ENCODE data around the gene KATNIP.

The KATNIP gene

GRCh38 chr16:27549746-27550581 is at the start of gene KATNIP, which contains the start of gene GTF3C1:
Gene KATNIP (plus strand): TSS chr16:27550144. CDS start chr16:27550171, 27 bp downstream.
Gene GTF3C1 (minus strand): TSS chr16:27549913. CDS start chr16:27549890, 23 bp downstream.
- TF ChIP-seq CTCF (IDR thresholded peaks at IDR 0.05; ENCODE audit: borderline replicate concordance, insufficient read depth, low read depth, low read length), result no peak
- peak within 1 kb of the TSS; percentile 79 for H3K4me3 ChIP-seq (ENCODE audit: low read depth, low read length)

- no peak overlapping the region for H3K4me3 ChIP-seq (ENCODE audit: low read depth, low read length)
- TF ChIP-seq CTCF (IDR thresholded peaks at IDR 0.05; ENCODE audit: borderline replicate concordance, insufficient read depth, low read depth, low read length), result no peak
Measured at GRCh38 chr16:27500801-27501200, 49.1 kb upstream of the KATNIP start.

- no peak overlapping the region for H3K4me3 ChIP-seq (ENCODE audit: low read depth, low read length)
- no peak for TF ChIP-seq CTCF (IDR thresholded peaks at IDR 0.05; ENCODE audit: borderline replicate concordance, insufficient read depth, low read depth, low read length)
Measured at GRCh38 chr16:27503662-27504061, 46.3 kb upstream of the KATNIP start.

- TF ChIP-seq CTCF (IDR thresholded peaks at IDR 0.05; ENCODE audit: borderline replicate concordance, insufficient read depth, low read depth, low read length), result no peak
- H3K4me3 ChIP-seq (ENCODE audit: low read depth, low read length), result no peak overlapping the region
Measured at GRCh38 chr16:27505297-27506236, 44.4 kb upstream of the KATNIP start.

GRCh38 chr16:27506771-27507170 is 43.2 kb upstream of the KATNIP start:
- no peak overlapping the region for H3K4me3 ChIP-seq (ENCODE audit: low read depth, low read length)
- no peak for TF ChIP-seq CTCF (IDR thresholded peaks at IDR 0.05; ENCODE audit: borderline replicate concordance, insufficient read depth, low read depth, low read length)

GRCh38 chr16:27508476-27508875 is 41.5 kb upstream of the KATNIP start:
- TF ChIP-seq CTCF (IDR thresholded peaks at IDR 0.05; ENCODE audit: borderline replicate concordance, insufficient read depth, low read depth, low read length), result no peak
- H3K4me3 ChIP-seq (ENCODE audit: low read depth, low read length), result no peak overlapping the region

Data from GM12875 (cell line).